Measurements from ENCODE around the gene RFK. TPM values are rescaled to one million over a fixed set of nuclear protein-coding genes. Genes with fewer than 3 reads are reported as not detected.
A peak's percentile ranks its signal among the peaks of the same experiment; 100 is the strongest.

The RFK gene
- total and polyA plus RNA-seq, 2 of the 13 experiments (the other 11 are each of a cell fraction or from before 2014, with no cell fraction given): 18.2 to 37.2 TPM

GRCh38 chr9:76373173-76373783 is 20.9 kb downstream of the RFK start (continued):
- TF ChIP-seq, protein P1, sequence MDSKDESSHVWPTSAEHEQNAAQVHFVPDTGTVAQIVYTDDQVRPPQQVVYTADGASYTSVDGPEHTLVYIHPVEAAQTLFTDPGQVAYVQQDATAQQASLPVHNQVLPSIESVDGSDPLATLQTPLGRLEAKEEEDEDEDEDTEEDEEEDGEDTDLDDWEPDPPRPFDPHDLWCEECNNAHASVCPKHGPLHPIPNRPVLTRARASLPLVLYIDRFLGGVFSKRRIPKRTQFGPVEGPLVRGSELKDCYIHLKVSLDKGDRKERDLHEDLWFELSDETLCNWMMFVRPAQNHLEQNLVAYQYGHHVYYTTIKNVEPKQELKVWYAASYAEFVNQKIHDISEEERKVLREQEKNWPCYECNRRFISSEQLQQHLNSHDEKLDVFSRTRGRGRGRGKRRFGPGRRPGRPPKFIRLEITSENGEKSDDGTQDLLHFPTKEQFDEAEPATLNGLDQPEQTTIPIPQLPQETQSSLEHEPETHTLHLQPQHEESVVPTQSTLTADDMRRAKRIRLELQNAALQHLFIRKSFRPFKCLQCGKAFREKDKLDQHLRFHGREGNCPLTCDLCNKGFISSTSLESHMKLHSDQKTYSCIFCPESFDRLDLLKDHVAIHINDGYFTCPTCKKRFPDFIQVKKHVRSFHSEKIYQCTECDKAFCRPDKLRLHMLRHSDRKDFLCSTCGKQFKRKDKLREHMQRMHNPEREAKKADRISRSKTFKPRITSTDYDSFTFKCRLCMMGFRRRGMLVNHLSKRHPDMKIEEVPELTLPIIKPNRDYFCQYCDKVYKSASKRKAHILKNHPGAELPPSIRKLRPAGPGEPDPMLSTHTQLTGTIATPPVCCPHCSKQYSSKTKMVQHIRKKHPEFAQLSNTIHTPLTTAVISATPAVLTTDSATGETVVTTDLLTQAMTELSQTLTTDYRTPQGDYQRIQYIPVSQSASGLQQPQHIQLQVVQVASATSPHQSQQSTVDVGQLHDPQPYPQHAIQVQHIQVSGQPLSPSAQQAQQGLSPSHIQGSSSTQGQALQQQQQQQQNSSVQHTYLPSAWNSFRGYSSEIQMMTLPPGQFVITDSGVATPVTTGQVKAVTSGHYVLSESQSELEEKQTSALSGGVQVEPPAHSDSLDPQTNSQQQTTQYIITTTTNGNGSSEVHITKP (CRISPR knock-in tag; IDR thresholded peaks at IDR 0.05; ENCODE audit: low read depth): no peak
- TF ChIP-seq HNRNPH1 (optimal IDR thresholded peaks at IDR 0.05; ENCODE audit: low read depth, low read length) (no peak), FOXP1 (IDR thresholded peaks at IDR 0.05) (no peak), FOXP1 (CRISPR knock-in tag; IDR thresholded peaks at IDR 0.05) (peak; percentile 72), MED1 (CRISPR knock-in tag; IDR thresholded peaks at IDR 0.05) (peak; percentile 84), TGIF2 (CRISPR knock-in tag; IDR thresholded peaks at IDR 0.05) (peak; percentile 49; the same call in 1 of the 2 replicates), GFI1 (CRISPR knock-in tag; IDR thresholded peaks at IDR 0.05; ENCODE audit: borderline replicate concordance) (peak; percentile 90), BCL6 (CRISPR knock-in tag; IDR thresholded peaks at IDR 0.05) (peak; percentile 82), PPARG (CRISPR knock-in tag; conservative IDR thresholded peaks at IDR 0.05) (peak; percentile 58), ZFP82 (CRISPR knock-in tag; IDR thresholded peaks at IDR 0.05; ENCODE audit: borderline replicate concordance) (no peak), NFATC3 (CRISPR knock-in tag; IDR thresholded peaks at IDR 0.05) (no peak), ZNF644 (CRISPR knock-in tag; IDR thresholded peaks at IDR 0.05; ENCODE audit: low read depth) (peak; percentile 97), ARNT (IDR thresholded peaks at IDR 0.05) (no peak), CREB1 (IDR thresholded peaks at IDR 0.05) (no peak), CREB1 (CRISPR knock-in tag; IDR thresholded peaks at IDR 0.05) (peak; percentile 70), CEBPG (CRISPR knock-in tag; IDR thresholded peaks at IDR 0.05) (peak; percentile 97), SRSF9 (IDR thresholded peaks at IDR 0.05; ENCODE audit: borderline replicate concordance, insufficient read depth, low read depth, low read length, poor library complexity, severe bottlenecking) (no peak), ELF3 (CRISPR knock-in tag; IDR thresholded peaks at IDR 0.05) (peak; percentile 72), ZBTB43 (CRISPR knock-in tag; conservative IDR thresholded peaks at IDR 0.05) (0 out of 2 replicates have a peak, but pooled peaks have one; percentile 17), HNF4A (CRISPR knock-in tag; IDR thresholded peaks at IDR 0.05) (peak; percentile 100), ARNTL (CRISPR knock-in tag; IDR thresholded peaks at IDR 0.05) (no peak), XBP1 (CRISPR knock-in tag; IDR thresholded peaks at IDR 0.05) (no peak)
- TF ChIP-seq, protein P2, sequence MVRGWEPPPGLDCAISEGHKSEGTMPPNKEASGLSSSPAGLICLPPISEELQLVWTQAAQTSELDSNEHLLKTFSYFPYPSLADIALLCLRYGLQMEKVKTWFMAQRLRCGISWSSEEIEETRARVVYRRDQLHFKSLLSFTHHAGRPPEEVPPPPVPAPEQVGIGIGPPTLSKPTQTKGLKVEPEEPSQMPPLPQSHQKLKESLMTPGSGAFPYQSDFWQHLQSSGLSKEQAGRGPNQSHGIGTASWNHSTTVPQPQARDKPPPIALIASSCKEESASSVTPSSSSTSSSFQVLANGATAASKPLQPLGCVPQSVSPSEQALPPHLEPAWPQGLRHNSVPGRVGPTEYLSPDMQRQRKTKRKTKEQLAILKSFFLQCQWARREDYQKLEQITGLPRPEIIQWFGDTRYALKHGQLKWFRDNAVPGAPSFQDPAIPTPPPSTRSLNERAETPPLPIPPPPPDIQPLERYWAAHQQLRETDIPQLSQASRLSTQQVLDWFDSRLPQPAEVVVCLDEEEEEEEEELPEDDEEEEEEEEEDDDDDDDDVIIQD (CRISPR knock-in tag; IDR thresholded peaks at IDR 0.05; ENCODE audit: low read depth): peak; percentile 77
- TF ChIP-seq, protein P3, sequence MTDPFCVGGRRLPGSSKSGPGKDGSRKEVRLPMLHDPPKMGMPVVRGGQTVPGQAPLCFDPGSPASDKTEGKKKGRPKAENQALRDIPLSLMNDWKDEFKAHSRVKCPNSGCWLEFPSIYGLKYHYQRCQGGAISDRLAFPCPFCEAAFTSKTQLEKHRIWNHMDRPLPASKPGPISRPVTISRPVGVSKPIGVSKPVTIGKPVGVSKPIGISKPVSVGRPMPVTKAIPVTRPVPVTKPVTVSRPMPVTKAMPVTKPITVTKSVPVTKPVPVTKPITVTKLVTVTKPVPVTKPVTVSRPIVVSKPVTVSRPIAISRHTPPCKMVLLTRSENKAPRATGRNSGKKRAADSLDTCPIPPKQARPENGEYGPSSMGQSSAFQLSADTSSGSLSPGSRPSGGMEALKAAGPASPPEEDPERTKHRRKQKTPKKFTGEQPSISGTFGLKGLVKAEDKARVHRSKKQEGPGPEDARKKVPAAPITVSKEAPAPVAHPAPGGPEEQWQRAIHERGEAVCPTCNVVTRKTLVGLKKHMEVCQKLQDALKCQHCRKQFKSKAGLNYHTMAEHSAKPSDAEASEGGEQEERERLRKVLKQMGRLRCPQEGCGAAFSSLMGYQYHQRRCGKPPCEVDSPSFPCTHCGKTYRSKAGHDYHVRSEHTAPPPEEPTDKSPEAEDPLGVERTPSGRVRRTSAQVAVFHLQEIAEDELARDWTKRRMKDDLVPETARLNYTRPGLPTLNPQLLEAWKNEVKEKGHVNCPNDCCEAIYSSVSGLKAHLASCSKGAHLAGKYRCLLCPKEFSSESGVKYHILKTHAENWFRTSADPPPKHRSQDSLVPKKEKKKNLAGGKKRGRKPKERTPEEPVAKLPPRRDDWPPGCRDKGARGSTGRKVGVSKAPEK (CRISPR knock-in tag; IDR thresholded peaks at IDR 0.05; ENCODE audit: borderline replicate concordance): peak; percentile 63; the same call in 1 of the 2 replicates

Data from HepG2 (cell line).